LNCaP clone FGC (cell line): Measurements from ENCODE around the gene RARA.
"Not testable (repeated sequence)": the region's sequence is repeated elsewhere in the genome, so short reads cannot be mapped to it uniquely, and the experiment has no call there.

Experiments used
- DNase-seq: peaks from one replicate; pipeline ENCODE4 v3.0.0-alpha.2; 2011; ENCODE audit warnings: low read depth
- H3K4me3 ChIP-seq: 2 replicates; pipeline ENCODE4 v1.5.1; 2011; ENCODE audit warnings: mild to moderate bottlenecking, low read depth, low read length, control low read depth
- TF ChIP-seq, protein P1 (sequence below): IDR thresholded peaks from 2 replicates; pipeline ENCODE4 v1.5.1; 2012; ENCODE audit warnings: mild to moderate bottlenecking; ENCODE audit not compliant: control insufficient read depth, insufficient read depth; ENCODE audit errors: extremely low read depth

Gene RARA

DNA sequence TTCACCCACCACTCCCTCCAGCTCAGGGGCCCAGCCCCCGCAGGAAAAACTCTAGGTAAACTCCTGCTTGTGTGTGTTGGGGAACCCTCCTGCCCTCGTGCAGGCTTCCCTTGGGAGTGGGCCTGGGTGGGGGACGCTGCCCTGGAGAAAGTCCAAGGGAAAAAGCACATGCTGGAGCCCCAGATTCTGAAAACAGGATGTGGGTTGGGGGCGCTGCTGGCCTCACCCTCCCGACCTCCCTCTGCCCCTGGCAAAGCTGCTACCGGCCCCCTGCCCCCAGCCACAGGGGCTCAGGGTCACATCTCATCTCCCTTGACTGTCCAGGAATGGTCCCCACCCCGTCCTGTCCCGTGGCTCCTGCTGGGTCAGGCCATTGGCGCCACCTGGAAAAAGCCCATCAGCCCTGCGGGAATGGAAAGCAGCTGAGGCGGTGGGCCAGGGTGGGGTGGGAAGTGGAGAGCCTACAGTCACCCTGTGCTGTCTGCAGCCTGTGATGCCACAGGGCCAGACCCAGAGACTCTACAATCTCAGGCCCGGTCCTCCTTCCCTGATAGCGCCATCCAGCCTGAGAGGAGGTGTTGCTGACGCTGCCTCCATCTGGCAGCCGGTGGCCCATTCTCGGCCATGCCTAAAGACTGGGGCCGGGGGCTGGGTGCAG lies 58.0 kb downstream of the RARA start:
- no peak for DNase-seq
- H3K4me3 ChIP-seq = no peak overlapping the region
- TF ChIP-seq, protein P1, sequence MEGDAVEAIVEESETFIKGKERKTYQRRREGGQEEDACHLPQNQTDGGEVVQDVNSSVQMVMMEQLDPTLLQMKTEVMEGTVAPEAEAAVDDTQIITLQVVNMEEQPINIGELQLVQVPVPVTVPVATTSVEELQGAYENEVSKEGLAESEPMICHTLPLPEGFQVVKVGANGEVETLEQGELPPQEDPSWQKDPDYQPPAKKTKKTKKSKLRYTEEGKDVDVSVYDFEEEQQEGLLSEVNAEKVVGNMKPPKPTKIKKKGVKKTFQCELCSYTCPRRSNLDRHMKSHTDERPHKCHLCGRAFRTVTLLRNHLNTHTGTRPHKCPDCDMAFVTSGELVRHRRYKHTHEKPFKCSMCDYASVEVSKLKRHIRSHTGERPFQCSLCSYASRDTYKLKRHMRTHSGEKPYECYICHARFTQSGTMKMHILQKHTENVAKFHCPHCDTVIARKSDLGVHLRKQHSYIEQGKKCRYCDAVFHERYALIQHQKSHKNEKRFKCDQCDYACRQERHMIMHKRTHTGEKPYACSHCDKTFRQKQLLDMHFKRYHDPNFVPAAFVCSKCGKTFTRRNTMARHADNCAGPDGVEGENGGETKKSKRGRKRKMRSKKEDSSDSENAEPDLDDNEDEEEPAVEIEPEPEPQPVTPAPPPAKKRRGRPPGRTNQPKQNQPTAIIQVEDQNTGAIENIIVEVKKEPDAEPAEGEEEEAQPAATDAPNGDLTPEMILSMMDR = no peak

DNA sequence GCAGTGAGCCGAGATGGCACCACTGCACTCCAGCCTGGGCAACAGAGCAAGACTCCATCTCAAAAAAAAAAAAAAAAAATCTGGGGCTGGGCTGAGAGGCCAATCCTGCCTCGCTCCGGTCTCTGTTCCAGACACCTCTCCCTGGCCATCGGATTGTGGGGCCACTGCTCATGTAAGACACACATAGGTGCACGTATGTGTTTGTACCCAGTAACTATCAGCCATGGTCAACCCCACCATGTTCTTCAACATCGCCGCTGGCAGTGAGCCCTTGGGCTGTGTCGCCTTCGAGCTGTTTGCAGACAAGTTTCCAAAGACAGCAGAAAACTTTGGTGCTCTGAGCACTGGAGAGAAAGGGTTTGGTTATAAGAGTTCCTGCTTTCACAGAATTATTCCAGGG lies 58.7 kb downstream of the RARA start:
- H3K4me3 ChIP-seq, DNase-seq: not testable (repeated sequence)

DNA sequence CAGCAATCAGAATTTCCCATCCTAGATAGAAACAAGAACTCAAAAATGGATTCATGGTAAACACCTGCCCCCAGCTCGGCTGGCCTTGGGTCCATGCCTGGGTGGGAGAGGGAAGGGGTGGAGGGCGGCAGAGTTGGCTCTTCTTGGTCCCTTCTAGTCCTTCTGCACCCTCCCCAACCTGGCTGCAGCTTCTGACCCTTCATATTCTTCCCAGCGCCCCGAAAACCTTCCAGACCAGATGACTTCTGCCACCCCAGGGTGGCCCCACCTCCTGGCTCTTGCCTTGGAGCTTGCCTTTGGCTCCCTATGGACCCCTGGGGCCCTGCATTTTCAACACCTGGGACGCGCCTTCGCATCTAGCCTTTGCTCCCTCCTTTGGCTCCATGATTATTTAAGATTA lies 60.9 kb downstream of the RARA start:
- TF ChIP-seq, protein P1 = no peak
- no peak for DNase-seq
- no peak overlapping the region for H3K4me3 ChIP-seq

DNA sequence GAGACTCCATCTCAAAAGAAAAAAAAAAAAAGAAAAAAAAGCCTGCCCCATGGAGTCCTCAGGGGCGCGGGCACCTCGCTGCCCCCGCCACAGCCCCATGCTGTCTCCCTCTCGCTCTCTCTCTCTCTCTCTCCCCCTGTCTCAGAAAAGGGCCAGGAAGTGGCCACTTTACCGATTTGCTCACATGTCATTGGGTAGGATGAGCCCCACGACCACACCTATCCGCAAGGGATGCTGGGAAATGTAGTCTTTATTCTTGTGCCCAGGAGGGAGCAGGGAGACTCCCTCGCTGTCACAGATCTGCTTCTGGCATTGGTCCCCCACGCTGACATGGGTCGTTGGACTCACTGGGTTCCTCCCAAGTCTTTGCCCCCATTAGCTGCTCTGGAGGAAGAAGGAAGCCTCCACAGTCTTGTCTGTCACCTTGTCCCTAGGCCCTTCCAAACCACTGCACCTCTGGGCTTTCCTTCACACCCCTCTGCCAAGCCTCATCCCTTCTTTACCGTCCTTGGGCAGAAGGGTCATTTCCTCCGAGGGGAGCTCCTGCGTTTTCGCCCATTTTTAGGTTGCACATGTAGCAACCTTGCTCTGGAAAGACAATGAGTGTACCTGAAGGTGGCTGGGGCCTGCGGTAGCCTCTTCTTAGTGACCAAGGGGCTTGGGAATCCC lies 62.4 kb downstream of the RARA start:
- no peak for DNase-seq
- TF ChIP-seq, protein P1 = no peak
- no peak overlapping the region for H3K4me3 ChIP-seq

DNA sequence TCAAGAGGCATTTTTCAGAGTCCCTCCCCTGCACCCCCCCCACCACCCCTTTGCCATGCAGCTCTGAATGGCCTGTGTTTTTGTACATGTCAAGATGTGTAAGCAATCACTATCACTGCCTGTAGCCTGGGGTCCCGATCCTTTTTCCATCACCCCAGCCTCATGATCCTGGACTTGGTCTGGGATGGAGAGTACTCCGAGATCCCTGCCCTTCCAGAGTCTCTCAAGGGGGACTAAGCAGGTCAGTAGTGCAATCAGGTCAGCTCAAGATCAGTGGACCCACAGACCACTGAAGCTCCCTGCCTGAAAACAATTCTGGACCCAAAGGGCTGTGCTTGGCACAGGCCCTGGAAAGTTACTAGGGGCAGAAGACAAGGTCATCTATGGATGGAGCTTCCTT lies 63.1 kb downstream of the RARA start:
- H3K4me3 ChIP-seq = no peak overlapping the region
- TF ChIP-seq, protein P1 = no peak
- DNase-seq = no peak

DNA sequence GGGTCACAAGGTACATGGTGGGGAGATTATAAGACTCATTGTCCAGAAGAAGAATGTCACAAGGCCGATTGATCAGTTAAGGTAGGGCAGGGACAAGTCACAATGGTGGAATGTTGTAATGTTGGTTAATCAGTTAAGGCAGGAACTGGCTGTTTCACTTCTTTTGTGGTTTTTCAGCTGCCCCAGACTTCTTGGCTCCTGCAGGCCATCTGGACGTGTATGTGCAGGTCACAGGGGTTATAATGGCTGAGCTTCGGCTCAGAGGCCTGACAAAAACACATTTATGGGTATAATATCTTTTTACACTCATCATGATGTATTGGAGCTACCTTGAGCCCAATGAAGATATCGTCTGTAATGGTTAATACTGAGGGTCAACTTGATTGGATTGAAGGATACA lies 63.7 kb downstream of the RARA start:
- H3K4me3 ChIP-seq, DNase-seq: not testable (repeated sequence)

DNA sequence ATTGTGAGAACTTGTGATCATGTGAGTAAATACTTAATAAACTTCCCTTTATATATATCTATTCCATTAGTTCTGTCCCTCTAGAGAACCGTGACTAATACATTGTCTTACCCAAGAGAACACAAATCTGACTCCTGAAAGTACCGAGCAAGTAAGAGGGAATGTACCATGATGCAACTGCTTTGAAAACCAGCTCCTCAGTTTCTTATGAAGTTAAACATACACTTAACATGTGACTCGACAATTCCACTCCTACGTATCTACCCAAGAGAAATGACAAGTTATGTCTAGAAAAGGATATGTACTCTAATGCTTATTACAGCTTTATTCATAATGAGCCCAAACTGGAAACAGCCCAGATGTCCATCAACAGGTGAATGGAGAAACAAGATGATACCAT lies 64.3 kb downstream of the RARA start:
- DNase-seq = no peak
- H3K4me3 ChIP-seq = no peak overlapping the region
- TF ChIP-seq, protein P1 = no peak

DNA sequence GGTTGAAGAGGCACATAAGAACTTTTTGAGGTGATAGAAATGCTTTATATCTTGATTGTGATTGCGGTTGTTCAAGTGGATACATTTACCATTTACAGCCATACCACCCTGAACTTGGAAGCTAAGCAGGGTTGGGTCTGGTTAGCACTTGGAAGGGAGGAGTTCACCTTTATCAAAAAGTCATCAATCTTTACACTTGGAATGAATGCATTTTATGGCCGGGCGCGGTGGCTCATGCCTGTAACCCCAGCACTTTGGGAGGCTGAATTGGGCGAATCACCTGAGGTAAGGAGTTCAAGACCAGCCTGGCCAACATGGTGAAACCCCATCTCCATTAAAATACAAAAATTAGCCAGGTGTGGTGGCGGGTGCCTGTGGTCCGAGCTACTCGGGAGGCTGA lies 65.0 kb downstream of the RARA start:
- TF ChIP-seq, protein P1 = no peak
- no peak for DNase-seq
- H3K4me3 ChIP-seq = no peak overlapping the region
